Stimulated activated CD8-positive, alpha-beta memory T cell treated with anti-CD3 and anti-CD28 coated beads, Interleukin-15, amount 100 ng/mL, for 4 hours (primary cell): ENCODE measurements around the gene MARCHF10.

Experiments used
- DNase-seq, 2 donors: peaks; one replicate each; pipeline ENCODE4 v3.0.0-alpha.2; 2020; ENCODE audit warnings: low read depth in 2 of 2

The MARCHF10 gene

GRCh38 chr17:62658136-62658920 is 149.8 kb downstream of the MARCHF10 start:
- DNase-seq: no peak

- no peak for DNase-seq
Measured at GRCh38 chr17:62657690-62658089, 150.4 kb downstream of the MARCHF10 start.

GRCh38 chr17:62657145-62657665 is 150.9 kb downstream of the MARCHF10 start:
- DNase-seq: no peak

GRCh38 chr17:62656446-62656845 is 151.7 kb downstream of the MARCHF10 start:
- DNase-seq: no peak

- DNase-seq: no peak
Measured at GRCh38 chr17:62655656-62656055, 152.5 kb downstream of the MARCHF10 start.

GRCh38 chr17:62653826-62654761 is 154.0 kb downstream of the MARCHF10 start:
- no peak for DNase-seq

- peak; percentile 75 to 76 for DNase-seq
Measured at GRCh38 chr17:62653002-62653825, 154.9 kb downstream of the MARCHF10 start.

GRCh38 chr17:62652251-62653001 is 155.7 kb downstream of the MARCHF10 start:
- no peak for DNase-seq
